ENCODE measurements around the gene DAAM2.

GRCh38 chr6:39893286-39893685, 101.1 kb downstream of the DAAM2 start:
- no peak for TF ChIP-seq POLR2AphosphoS2 (conservative IDR thresholded peaks at IDR 0.05; ENCODE audit: low read length)
- TF ChIP-seq POLR2A (IDR thresholded peaks at IDR 0.05; ENCODE audit: low read length) = no peak
- TF ChIP-seq JUN (IDR thresholded peaks at IDR 0.05) = no peak
- no peak for TF ChIP-seq CTCF (IDR thresholded peaks at IDR 0.05)
